Stimulated activated naive B cell treated with anti-CD40 and anti-IgM and Interleukin-4, amounts not matched to agents 10 μg/mL and 1 μg/mL and 100 μg/mL, for 72 hours (primary cell): ENCODE data around the gene WNT5A.

Source experiments
- ATAC-seq, 2 donors: fragments of 150-1000 bp; cut with Tn5 transposase; replicated peaks; 2 replicates each; pipeline ENCODE4 v1.10.0; 2021; ENCODE audit warnings: moderate library complexity in 1 of 2
- DNase-seq: peaks from one replicate; pipeline ENCODE4 v3.0.0; 2021
- H3K27ac Mint-ChIP-seq: one replicate; pipeline ENCODE4 v1.8.0; 2022; ENCODE audit warnings: mild to moderate bottlenecking, mixed read lengths
- H3K27me3 Mint-ChIP-seq, 2 donors: one replicate each; pipeline ENCODE4 v1.8.0; 2022; ENCODE audit warnings: mixed read lengths in 2 of 2
- H3K36me3 Mint-ChIP-seq, 2 donors: one replicate each; pipeline ENCODE4 v1.8.0; 2022; ENCODE audit warnings: mixed read lengths in 2 of 2, mild to moderate bottlenecking in 1 of 2
- H3K4me1 Mint-ChIP-seq, 2 donors: one replicate each; pipeline ENCODE4 v1.8.0; 2022; ENCODE audit warnings: mixed read lengths in 2 of 2, mild to moderate bottlenecking in 1 of 2
- H3K4me3 Mint-ChIP-seq, 2 donors: one replicate each; pipeline ENCODE4 v1.8.0; 2022; ENCODE audit warnings: mild to moderate bottlenecking in 2 of 2, mixed read lengths in 2 of 2, moderate library complexity in 1 of 2
- H3K9me3 Mint-ChIP-seq, 2 donors: one replicate each; pipeline ENCODE4 v1.8.0; 2022; ENCODE audit warnings: mixed read lengths in 2 of 2, mild to moderate bottlenecking in 1 of 2

Gene WNT5A

DNA sequence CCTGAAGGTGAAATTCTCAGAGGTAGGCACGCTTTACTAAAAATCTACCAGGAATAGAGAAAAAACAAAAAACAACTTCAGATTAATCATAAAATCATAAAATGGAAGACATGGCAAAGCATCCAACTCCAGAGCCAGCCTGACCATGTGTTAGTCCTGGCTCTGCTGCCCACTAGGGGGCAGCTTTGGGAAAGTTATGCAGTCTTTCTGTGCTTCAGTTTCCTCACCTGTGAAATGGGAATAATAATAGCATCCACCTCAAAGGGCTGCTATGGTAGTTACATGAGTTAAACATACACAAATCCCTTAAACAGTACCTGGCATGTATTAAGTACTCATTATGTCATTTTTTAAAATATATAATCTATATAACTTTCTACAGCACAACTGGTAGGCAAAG is 52.3 kb downstream of the WNT5A start:
- DNase-seq (no peak), ATAC-seq (no peak)
- Mint-ChIP-seq H3K4me1 (no peaks in the 10 kb centered on the region), H3K27me3 (no peaks in the 10 kb centered on the region), H3K36me3 (no peaks in the 10 kb centered on the region), H3K4me3 (no peak overlapping the region), H3K9me3 (peaks cover 4% of the 10 kb centered on the region in 2 donors), H3K27ac (no peak overlapping the region)

DNA sequence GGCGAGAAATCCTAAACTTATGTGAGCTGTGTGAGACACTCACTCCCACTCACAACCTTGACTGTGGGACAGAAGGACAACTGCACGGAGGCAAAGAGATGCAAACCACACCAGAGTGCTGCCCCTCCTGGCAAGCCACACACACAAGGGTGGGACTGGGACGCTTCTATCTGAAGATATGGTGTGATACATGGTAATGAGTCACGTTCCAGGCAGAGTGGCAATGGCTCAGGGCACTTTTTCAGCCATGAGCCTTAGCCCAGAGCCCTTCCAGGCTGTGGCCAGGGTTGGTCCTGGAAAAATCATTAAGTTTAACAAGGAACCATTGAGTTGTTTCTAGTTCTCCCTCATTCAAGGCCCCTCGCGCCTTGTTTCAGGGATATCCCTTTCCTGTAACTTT is 56.1 kb downstream of the WNT5A start:
- no peak overlapping the region for H3K4me3 Mint-ChIP-seq
- no peak for ATAC-seq
- H3K9me3 Mint-ChIP-seq: peaks cover 0 to 4% of the 10 kb centered on the region in 2 donors
- H3K4me1 Mint-ChIP-seq: no peaks in the 10 kb centered on the region
- H3K27ac Mint-ChIP-seq: no peak overlapping the region
- H3K36me3 Mint-ChIP-seq: no peaks in the 10 kb centered on the region
- no peak for DNase-seq
- H3K27me3 Mint-ChIP-seq: no peaks in the 10 kb centered on the region

DNA sequence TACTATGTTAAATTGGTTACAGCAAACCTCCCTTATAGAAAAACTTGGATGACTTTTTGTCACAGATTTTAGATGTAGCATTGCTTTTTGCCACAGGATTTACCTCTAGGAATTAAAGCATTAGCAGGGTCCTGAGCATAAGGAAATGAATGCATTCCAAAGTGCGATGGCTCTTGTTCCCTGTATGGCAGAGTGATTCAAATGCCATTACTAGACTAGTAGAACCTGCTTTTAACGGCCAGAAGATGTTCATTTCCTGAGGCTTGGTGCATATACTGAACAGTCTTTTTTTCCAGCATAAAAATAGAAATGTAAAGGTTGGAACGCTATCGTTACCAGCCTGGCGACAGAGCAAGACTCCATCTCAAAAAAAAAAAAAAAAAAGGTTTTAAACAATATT is 59.4 kb downstream of the WNT5A start:
- Mint-ChIP-seq H3K36me3 (no peaks in the 10 kb centered on the region), H3K4me3 (no peak overlapping the region), H3K4me1 (no peaks in the 10 kb centered on the region), H3K27ac (no peak overlapping the region), H3K27me3 (no peaks in the 10 kb centered on the region), H3K9me3 (peaks cover 0 to 3% of the 10 kb centered on the region in 2 donors)
- DNase-seq (no peak), ATAC-seq (no peak)

DNA sequence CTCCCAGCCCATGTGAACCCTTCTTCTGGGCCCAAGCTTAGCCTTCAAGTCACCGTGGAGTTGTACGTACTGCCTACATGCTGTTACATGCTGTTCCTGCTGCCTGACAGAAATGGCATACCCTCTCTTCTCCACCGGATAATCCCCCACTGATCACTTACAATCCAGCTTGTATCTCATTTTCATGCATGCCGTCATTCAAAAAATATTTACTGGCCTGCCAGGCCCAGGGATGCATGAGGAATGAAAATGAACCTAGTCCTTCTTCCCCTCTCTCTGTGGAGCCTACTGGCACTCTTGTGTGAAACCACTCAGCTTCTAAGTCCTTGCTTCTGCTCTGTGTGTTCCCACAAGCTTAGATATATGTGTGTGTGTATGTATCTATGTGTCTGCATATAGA is 60.6 kb downstream of the WNT5A start:
- Mint-ChIP-seq H3K4me1 (no peaks in the 10 kb centered on the region), H3K9me3 (peaks cover 0 to 3% of the 10 kb centered on the region in 2 donors), H3K4me3 (no peak overlapping the region), H3K27me3 (no peaks in the 10 kb centered on the region), H3K27ac (no peak overlapping the region), H3K36me3 (no peaks in the 10 kb centered on the region)
- DNase-seq (no peak), ATAC-seq (no peak)

DNA sequence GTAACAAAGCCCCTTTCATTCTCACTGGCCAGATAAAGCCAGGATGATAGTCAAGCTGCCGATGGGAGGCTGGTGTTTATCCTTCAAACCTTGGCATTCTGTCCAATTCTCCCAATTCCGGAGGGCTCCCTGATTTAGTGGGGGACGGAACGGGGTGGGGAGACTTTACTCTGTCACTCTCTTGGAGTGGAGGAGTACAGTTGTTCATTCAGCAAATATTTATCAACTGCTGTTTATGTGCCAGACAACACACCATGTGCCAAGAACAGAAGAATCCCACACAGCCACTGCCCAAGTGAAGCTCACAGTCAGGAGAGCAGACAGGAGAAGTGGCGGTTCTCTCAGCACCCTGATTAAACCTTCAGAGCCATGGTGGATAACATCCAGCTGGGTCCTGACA is 63.3 kb downstream of the WNT5A start:
- Mint-ChIP-seq H3K4me1 (no peaks in the 10 kb centered on the region), H3K36me3 (no peaks in the 10 kb centered on the region), H3K27ac (no peak overlapping the region), H3K9me3 (peaks cover 1 to 3% of the 10 kb centered on the region in 2 donors), H3K4me3 (no peak overlapping the region), H3K27me3 (no peaks in the 10 kb centered on the region)
- no peak for ATAC-seq
- no peak for DNase-seq

DNA sequence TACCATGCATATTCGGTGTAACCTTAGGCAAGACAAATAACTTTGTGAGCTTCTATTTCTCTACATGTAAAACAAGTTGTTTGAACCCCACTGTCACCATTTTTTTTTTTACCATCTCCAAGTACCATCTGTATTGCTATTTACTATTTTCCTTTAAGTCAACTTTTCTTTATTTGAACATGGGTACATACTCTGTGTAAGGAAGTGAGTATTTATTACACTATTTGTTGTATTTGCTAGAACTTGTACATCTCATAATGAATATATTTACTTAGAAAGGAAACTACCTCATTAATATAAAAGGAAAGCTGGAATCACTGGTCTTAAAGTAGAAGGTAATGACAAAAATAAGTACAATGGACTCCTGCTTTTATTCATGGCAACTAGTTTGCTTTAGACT is 69.9 kb downstream of the WNT5A start:
- DNase-seq: no peak
- no peak for ATAC-seq
- Mint-ChIP-seq H3K27me3 (no peaks in the 10 kb centered on the region), H3K4me3 (no peak overlapping the region), H3K4me1 (no peaks in the 10 kb centered on the region), H3K36me3 (no peaks in the 10 kb centered on the region), H3K9me3 (peaks cover 4 to 5% of the 10 kb centered on the region in 2 donors), H3K27ac (no peak overlapping the region)

DNA sequence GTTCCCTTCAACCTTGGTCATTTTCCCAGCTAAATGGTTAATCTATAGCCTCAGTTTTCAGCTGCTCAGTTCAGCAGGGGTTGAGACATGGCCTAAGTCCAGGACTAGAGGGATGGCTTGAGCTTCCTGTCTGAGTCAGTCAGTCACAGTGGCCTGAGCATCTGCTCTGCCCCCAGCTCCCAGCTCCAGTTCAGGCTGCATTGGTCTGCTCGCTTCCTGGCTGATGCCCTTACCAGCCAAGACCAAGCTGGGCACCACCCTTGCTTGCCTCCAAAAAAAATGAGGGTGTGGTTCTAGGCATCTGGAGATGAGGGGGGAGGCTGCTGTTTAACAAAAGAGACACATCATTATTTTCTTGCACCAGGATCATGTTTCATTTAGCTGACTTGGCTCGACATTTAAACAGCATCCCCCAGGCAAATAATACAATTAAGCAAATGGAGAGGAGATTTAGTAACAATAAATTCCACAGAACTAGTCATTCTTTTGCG is 70.7 kb downstream of the WNT5A start:
- DNase-seq: no peak
- H3K27ac Mint-ChIP-seq: no peak overlapping the region
- H3K4me3 Mint-ChIP-seq: no peak overlapping the region
- no peaks in the 10 kb centered on the region for H3K27me3 Mint-ChIP-seq
- ATAC-seq: no peak
- H3K36me3 Mint-ChIP-seq: no peaks in the 10 kb centered on the region
- peaks cover 4 to 5% of the 10 kb centered on the region in 2 donors for H3K9me3 Mint-ChIP-seq
- H3K4me1 Mint-ChIP-seq: no peaks in the 10 kb centered on the region
